ENCODE data around the gene BUB1B.
"Not testable (repeated sequence)": the region's sequence is repeated elsewhere in the genome, so short reads cannot be mapped to it uniquely, and the experiment has no call there.

The BUB1B gene

GRCh38 chr15:40155270-40155910, 5.5 kb upstream of the BUB1B start:
- TF ChIP-seq TAF1 (IDR thresholded peaks at IDR 0.05; ENCODE audit: low read depth, low read length) = no peak
- no peak for TF ChIP-seq POLR2A (IDR thresholded peaks at IDR 0.05; ENCODE audit: low read depth, low read length)
- no peak for TF ChIP-seq SPI1 (IDR thresholded peaks at IDR 0.05; ENCODE audit: low read depth, low read length)
- no peak for TF ChIP-seq POU2F2 (IDR thresholded peaks at IDR 0.05; ENCODE audit: low read depth, low read length)
- TF ChIP-seq PAX5 (IDR thresholded peaks at IDR 0.05; ENCODE audit: insufficient read depth, low read length, severe bottlenecking) = no peak
- no peak for TF ChIP-seq POLR2AphosphoS5 (IDR thresholded peaks at IDR 0.05; ENCODE audit: low read depth, low read length)
- FAIRE-seq (no peak), DNase-seq (ENCODE audit: insufficient read length, low spot score) (no peak)

DNA sequence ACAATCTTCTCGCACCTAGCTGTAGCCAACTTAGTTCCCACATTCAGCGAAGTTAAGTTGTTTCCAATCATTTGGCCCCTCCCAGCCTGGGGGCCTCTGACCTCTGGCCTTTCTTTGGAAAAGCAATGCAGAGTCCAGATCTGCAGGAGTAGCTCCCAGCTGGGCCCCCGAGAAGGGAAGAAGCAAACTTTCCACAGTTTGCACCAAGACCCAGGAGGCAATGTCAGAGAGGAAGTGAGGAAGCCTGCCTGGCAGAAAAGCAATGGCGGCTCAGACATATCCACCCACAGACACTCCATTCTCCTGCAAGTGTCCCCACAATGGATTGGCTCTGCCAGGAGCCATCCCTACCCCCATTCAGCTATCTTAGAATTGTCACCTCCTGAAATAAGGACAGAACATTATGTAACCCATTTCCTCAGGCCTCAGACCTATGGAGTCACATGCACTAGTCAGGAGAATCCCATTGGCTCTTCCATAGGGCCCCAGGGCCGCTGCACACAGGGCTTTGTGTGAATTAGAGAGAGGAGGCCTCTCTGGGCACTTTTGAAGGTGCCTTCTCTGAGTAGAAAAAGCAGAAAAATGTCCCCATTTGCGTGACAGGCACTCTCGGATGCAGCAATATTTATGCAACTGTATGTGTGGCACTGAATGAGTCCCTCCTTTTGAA, 3.0 kb upstream of the BUB1B start:
- no peak for DNase-seq (ENCODE audit: insufficient read length, low spot score)
- no peak for FAIRE-seq
- TF ChIP-seq POU2F2 (IDR thresholded peaks at IDR 0.05; ENCODE audit: low read depth, low read length) (no peak), SPI1 (IDR thresholded peaks at IDR 0.05; ENCODE audit: low read depth, low read length) (peak; percentile 33; the same call in 1 of the 2 replicates)

GRCh38 chr15:40160021-40160420, 848 bp upstream of the BUB1B start:
- TF ChIP-seq SPI1 (IDR thresholded peaks at IDR 0.05; ENCODE audit: low read depth, low read length) (no peak), TAF1 (IDR thresholded peaks at IDR 0.05; ENCODE audit: low read depth, low read length) (no peak), POLR2A (IDR thresholded peaks at IDR 0.05; ENCODE audit: low read depth, low read length) (no peak), PAX5 (IDR thresholded peaks at IDR 0.05; ENCODE audit: insufficient read depth, low read length, severe bottlenecking) (no peak), POLR2AphosphoS5 (IDR thresholded peaks at IDR 0.05; ENCODE audit: low read depth, low read length) (no peak), POU2F2 (IDR thresholded peaks at IDR 0.05; ENCODE audit: low read depth, low read length) (no peak)
- no peak for FAIRE-seq
- DNase-seq (ENCODE audit: insufficient read length, low spot score) = no peak

DNA sequence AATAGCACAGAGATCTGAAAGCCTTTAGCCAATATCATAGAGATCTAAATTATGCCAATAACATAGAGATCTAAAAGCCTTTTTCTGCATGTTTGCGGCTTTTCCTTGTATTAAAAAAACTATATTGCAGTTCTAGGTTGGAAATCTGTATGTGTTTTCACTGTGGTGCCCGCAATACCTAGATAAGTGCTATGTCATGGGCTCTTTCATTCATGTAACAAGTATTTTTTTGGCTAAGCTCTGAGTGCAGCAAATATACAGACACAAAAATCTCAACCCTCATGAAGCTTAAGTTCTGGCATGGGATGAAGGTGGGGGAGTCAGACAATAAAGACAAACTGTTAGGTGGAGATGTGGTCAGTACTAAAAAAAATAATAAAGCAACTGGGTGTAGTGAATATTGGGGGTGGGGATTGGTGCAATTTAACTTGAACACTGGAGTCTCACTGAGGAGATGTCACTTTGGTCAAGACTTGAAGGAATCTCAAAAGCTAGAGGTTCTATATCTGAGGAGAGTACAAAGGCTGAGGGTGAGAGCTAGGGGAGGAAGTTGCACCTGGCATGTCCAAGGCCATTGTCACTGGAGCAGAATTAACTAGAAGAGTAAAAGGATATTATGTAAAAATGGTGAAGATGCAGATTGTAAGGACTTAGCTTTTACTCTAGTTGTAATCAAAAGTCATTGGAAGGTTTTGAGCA, 973 bp downstream of the BUB1B start:
- TF ChIP-seq POU2F2 (IDR thresholded peaks at IDR 0.05; ENCODE audit: low read depth, low read length) (no peak), SPI1 (IDR thresholded peaks at IDR 0.05; ENCODE audit: low read depth, low read length) (no peak), POLR2AphosphoS5 (IDR thresholded peaks at IDR 0.05; ENCODE audit: low read depth, low read length) (no peak), PAX5 (IDR thresholded peaks at IDR 0.05; ENCODE audit: insufficient read depth, low read length, severe bottlenecking) (no peak), TAF1 (IDR thresholded peaks at IDR 0.05; ENCODE audit: low read depth, low read length) (no peak), POLR2A (IDR thresholded peaks at IDR 0.05; ENCODE audit: low read depth, low read length) (no peak)
- FAIRE-seq (no peak), DNase-seq (ENCODE audit: insufficient read length, low spot score) (no peak)

DNA sequence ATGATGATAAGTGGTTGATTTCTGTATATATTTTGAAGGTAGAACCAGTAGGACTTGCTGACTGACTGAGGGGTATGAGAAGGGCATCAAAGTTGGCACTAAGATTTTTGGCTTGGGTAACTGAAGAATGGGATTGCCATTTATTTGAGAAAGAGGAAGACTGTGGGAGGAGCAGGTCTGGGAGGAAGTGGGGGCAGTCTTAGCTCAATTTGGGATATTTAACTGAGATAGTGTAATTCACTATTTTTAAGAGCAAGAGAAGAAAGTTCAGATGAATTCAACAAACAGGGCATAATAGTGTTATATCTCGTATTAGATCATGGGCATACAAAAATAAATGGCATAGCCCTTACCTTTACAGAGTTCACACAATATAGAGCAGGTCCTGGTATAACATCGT, 1.7 kb downstream of the BUB1B start:
- no peak for FAIRE-seq
- 0 out of 2 replicates have a peak, but pooled peaks have one; percentile 35 for TF ChIP-seq SPI1 (IDR thresholded peaks at IDR 0.05; ENCODE audit: low read depth, low read length)
- no peak for TF ChIP-seq POLR2AphosphoS5 (IDR thresholded peaks at IDR 0.05; ENCODE audit: low read depth, low read length)
- no peak for TF ChIP-seq POLR2A (IDR thresholded peaks at IDR 0.05; ENCODE audit: low read depth, low read length)
- TF ChIP-seq POU2F2 (IDR thresholded peaks at IDR 0.05; ENCODE audit: low read depth, low read length) = no peak
- no peak for DNase-seq (ENCODE audit: insufficient read length, low spot score)

DNA sequence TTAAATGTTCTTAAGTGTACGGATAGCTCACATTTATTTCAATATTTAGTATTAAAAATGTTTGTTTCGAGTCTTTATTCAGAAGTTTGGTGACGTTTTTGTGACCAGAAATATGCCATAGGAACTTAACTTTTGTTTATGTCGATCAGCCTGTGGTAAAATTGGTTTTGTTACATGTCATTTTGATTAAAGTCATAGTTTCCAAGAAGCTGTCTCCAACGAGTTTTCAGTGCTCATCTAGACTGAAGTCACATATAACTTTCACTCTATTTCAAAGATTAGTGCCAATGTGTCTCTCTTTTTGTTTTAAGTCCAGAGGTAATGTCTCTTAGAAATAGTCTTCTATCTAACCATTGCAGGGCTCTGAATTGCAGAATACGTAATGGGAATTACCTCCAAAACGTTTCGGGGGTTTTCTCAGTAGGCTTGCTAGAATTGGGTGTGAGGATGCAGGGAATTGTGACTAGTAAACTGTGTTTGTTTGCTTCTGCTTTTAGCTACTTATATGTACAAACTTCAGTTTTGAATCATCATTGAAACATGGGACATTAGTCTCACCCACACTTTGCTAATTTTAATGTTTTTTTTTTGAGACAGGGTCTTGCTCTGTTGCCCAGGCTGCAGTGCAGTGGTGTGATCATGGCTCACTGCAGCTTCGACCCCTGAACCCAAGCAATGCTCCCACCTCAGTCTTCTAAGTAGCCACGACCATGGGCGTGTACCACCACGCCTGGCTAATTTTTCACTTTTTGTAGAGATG, 3.0 kb downstream of the BUB1B start:
- DNase-seq (ENCODE audit: insufficient read length, low spot score) (no peak), FAIRE-seq (no peak)
- TF ChIP-seq SPI1 (IDR thresholded peaks at IDR 0.05; ENCODE audit: low read depth, low read length) (0 out of 2 replicates have a peak, but pooled peaks have one; percentile 12), POU2F2 (IDR thresholded peaks at IDR 0.05; ENCODE audit: low read depth, low read length) (0 out of 2 replicates have a peak, but pooled peaks have one; percentile 42), PAX5 (IDR thresholded peaks at IDR 0.05; ENCODE audit: insufficient read depth, low read length, severe bottlenecking) (no peak)

DNA sequence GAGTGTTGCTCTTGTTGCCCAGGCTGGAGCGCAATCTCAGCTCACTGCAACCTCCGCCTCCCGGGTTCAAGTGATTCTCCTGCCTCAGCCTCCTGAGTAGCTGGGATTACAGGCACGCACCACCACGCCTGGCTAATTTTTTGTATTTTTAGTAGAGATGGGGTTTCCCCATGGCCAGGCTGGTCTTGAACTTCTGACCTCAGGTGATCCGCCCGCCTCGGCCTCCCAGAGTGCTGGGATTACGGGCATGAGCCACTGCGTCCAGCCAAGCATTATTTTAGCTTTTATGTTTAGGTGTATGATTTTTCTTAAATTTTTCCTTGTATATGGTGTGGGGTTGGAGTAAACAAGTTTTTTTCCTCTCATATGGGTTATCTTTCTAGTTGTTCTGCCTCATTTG, 6.5 kb downstream of the BUB1B start:
- not testable (repeated sequence) for FAIRE-seq; DNase-seq (ENCODE audit: insufficient read length, low spot score)

GRCh38 chr15:40175160-40175559, 14.3 kb downstream of the BUB1B start:
- FAIRE-seq = no peak
- TF ChIP-seq SPI1 (IDR thresholded peaks at IDR 0.05; ENCODE audit: low read depth, low read length) (no peak), TAF1 (IDR thresholded peaks at IDR 0.05; ENCODE audit: low read depth, low read length) (no peak), POLR2A (IDR thresholded peaks at IDR 0.05; ENCODE audit: low read depth, low read length) (no peak), POLR2AphosphoS5 (IDR thresholded peaks at IDR 0.05; ENCODE audit: low read depth, low read length) (no peak), POU2F2 (IDR thresholded peaks at IDR 0.05; ENCODE audit: low read depth, low read length) (no peak), PAX5 (IDR thresholded peaks at IDR 0.05; ENCODE audit: insufficient read depth, low read length, severe bottlenecking) (no peak)
- DNase-seq (ENCODE audit: insufficient read length, low spot score) = no peak

DNA sequence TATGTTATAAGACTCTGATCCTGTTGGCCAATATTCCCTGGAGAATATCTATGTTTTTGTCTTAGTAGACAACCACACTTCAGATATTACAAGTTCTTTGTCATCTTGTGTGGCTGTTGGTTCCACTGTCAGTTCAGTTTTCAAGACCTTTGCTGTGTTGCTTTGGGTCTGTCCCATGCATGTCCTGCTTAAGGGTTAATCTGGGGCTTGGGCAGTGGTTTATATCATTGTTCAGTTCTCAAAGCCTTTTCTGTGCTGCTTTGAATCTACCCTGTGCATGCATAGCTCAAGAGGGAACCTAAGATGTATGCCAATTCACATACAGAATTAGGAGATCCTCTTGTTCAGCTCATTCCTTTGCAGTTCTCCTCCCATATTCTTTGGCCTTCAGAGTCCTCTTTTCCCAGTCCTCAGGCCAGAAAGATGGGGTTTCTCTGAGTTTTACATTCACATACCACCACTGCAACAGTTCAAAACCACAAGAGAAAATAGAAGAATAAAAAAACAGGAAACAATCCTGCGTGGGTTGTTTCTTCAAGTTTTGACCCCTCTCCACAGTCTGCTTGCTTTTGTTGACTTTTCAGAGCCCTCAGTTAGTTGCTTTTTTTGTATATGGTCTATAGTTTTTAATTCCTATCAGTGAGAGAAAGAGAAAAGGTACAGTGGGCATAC, 21.6 kb downstream of the BUB1B start:
- FAIRE-seq (peak; percentile 65), DNase-seq (ENCODE audit: insufficient read length, low spot score) (no peak)
- no peak for TF ChIP-seq POLR2A (IDR thresholded peaks at IDR 0.05; ENCODE audit: low read depth, low read length)
- TF ChIP-seq PAX5 (IDR thresholded peaks at IDR 0.05; ENCODE audit: insufficient read depth, low read length, severe bottlenecking) = no peak
- TF ChIP-seq TAF1 (IDR thresholded peaks at IDR 0.05; ENCODE audit: low read depth, low read length) = no peak
- TF ChIP-seq SPI1 (IDR thresholded peaks at IDR 0.05; ENCODE audit: low read depth, low read length) = no peak
- no peak for TF ChIP-seq POLR2AphosphoS5 (IDR thresholded peaks at IDR 0.05; ENCODE audit: low read depth, low read length)

Data from GM12891 (cell line).